Spleen (tissue), 7 donors: ENCODE data around the gene NOM1.
"Not testable (repeated sequence)": the region's sequence is repeated elsewhere in the genome, so short reads cannot be mapped to it uniquely, and the experiment has no call there.

Experiments used
- POLR2A ChIP-seq, 3 donors: fragments of 450-650 bp; IDR thresholded peaks; one replicate each; pipeline ENCODE4 v1.5.1; 2017; ENCODE audit warnings: antibody characterized with exemption in 3 of 3, mild to moderate bottlenecking in 1 of 3
- POLR2AphosphoS5 ChIP-seq, 3 donors: sonication (generic); formaldehyde crosslinking; IDR thresholded peaks; one replicate each; pipeline ENCODE4 v1.5.1; 2017; ENCODE audit warnings: antibody characterized with exemption in 3 of 3
- TF ChIP-seq, protein P1 (sequence below), 11 experiments: fragments of 200-600 bp in 7 of 11; fragments of 450-650 bp in 4 of 11; sonication (generic) in 4 of 11; IDR thresholded peaks in 8 of 11; conservative IDR thresholded peaks in 3 of 11; 1 replicate in 7 of 11; 2 replicates in 4 of 11; pipeline versions ENCODE4 v1.4.0 to v1.8.0; 2016 to 2021; ENCODE audit warnings: antibody characterized with exemption in 11 of 11, inconsistent platforms in 4 of 11, mild to moderate bottlenecking in 1 of 11
- donor health status: DM: no; HTN: no; CAD: no; lungs with moderate emphysema.
- donor health status: DM: no; HTN: no; CAD: no.
- donor health status: DM: no; HTN: no; CAD: no.

DNA sequence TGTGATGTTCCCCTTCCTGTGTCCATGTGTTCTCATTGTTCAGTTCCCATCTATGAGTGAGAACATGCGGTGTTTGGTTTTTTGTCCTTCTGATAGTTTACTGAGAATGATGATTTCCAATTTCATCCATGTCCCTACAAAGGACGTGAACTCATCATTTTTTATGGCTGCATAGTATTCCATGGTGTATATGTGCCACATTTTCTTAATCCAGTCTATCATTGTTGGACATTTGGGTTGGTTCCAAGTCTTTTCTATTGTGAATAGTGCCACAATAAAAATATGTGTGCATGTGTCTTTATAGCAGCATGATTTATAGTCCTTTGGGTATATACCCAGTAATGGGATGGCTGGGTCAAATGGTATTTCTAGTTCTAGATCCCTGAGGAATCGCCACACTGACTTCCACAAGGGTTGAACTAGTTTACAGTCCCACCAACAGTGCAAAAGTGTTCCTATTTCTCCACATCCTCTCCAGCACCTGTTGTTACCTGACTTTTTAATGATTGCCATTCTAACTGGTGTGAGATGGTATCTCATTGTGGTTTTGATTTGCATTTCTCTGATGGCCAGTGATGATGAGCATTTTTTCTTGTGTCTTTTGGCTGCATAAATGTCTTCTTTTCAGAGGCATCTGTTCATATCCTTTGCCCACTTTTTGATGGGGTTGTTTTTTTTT, 39.8 kb upstream of the NOM1 start:
- not testable (repeated sequence) for TF ChIP-seq POLR2AphosphoS5, POLR2A (IDR thresholded peaks at IDR 0.05)
- TF ChIP-seq, protein P1, sequence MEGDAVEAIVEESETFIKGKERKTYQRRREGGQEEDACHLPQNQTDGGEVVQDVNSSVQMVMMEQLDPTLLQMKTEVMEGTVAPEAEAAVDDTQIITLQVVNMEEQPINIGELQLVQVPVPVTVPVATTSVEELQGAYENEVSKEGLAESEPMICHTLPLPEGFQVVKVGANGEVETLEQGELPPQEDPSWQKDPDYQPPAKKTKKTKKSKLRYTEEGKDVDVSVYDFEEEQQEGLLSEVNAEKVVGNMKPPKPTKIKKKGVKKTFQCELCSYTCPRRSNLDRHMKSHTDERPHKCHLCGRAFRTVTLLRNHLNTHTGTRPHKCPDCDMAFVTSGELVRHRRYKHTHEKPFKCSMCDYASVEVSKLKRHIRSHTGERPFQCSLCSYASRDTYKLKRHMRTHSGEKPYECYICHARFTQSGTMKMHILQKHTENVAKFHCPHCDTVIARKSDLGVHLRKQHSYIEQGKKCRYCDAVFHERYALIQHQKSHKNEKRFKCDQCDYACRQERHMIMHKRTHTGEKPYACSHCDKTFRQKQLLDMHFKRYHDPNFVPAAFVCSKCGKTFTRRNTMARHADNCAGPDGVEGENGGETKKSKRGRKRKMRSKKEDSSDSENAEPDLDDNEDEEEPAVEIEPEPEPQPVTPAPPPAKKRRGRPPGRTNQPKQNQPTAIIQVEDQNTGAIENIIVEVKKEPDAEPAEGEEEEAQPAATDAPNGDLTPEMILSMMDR (IDR thresholded peaks at IDR 0.05 in 8 of 11, conservative IDR thresholded peaks at IDR 0.05 in 3 of 11) = not testable (repeated sequence)
